ENCODE measurements around the gene ADARB1.
"Not testable (repeated sequence)": the region's sequence is repeated elsewhere in the genome, so short reads cannot be mapped to it uniquely, and the experiment has no call there.

Gene ADARB1

DNA sequence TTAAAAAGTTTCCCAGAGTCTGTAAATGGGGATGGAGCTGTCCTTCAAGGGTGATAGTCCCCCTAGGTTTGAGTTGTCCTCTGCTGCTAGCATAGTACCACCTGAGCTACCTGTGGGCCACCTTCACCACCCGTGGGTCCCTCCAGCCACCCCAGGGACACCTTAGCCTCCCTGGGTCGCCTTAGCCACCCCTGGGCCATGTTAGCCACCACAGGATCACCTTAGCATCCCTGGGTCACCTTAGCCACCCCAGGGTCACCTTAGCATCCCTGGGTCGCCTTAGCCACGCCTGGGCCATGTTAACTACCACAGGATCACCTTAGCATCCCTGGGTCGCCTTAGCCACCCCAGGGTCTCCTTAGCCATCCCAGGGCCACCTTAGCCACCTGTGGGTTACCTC is 67.1 kb downstream of the ADARB1 start:
- Mint-ChIP-seq H3K27ac (no peak overlapping the region), H3K36me3 (peaks cover 10% of the 10 kb centered on the region), H3K4me1 (ENCODE audit: low read depth) (peaks cover 7% of the 10 kb centered on the region), H3K9me3 (ENCODE audit: low read depth) (no peaks in the 10 kb centered on the region), H3K27me3 (no peaks in the 10 kb centered on the region), H3K4me3 (no peak overlapping the region)

DNA sequence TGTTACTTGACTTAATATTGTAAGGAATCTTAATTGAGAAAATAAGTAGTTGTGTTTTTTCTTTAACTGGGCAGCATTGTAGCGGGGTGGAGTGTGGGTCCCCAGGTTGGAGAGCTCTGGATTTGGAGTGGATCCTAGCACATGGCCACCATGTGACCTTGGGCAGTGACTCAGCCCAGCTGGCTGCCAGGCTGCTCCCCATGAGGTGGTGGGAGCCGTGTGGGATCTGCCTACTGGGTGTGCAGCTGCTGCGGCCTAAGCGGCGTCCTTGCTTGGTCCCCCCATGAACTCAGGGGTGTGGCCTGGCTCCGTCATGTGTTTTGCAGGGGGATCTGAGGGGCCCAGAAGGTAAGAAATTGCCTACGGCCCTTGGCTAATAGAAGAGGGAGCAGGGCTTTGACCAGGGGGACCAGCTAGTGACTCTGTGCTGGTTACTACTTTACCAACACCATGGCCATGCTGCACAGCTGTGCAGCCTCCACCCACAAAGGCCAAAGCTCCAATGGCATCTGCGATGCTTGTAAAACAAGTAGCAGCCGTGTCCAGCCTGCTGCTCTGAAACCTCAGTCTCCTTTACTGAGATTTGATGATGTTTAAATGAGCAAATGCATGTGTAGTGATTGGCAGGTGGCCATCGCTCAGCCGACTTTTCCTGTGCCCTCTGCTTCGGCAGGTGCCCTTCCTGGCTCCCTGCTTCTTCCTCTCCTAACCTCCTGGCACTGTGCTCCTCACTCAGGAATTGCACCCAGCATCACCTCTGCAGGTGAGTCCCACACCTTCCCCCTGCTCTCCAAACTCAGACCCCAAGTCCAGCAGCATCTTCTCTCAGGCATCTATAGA is 68.3 kb downstream of the ADARB1 start:
- Mint-ChIP-seq H3K27me3 (no peaks in the 10 kb centered on the region), H3K27ac (no peak overlapping the region), H3K4me3 (no peak overlapping the region), H3K36me3 (peaks cover 10% of the 10 kb centered on the region), H3K9me3 (ENCODE audit: low read depth) (no peaks in the 10 kb centered on the region), H3K4me1 (ENCODE audit: low read depth) (peaks cover 3% of the 10 kb centered on the region)

DNA sequence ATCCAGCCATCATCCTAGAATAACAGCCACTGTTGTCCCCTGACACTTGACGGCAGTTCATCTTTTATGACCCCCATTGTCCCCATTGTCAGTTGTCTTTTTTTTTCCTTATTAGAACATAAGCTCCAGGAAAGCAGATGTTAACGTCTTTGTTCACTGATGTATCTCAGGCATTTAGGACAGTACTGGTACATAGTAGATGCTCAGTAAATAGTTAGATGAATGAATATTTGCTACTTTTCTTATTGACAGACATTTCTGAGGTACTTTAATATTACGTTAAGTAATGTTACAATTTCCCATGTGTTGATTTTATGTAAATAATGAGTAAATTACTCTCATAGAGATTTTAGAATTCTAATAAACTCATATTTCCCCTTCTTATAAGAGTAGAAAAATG is 69.5 kb downstream of the ADARB1 start:
- Mint-ChIP-seq H3K27me3 (no peaks in the 10 kb centered on the region), H3K4me3 (no peak overlapping the region), H3K36me3 (peaks cover 12% of the 10 kb centered on the region), H3K4me1 (ENCODE audit: low read depth) (peaks cover 3% of the 10 kb centered on the region), H3K27ac (no peak overlapping the region), H3K9me3 (ENCODE audit: low read depth) (no peaks in the 10 kb centered on the region)

DNA sequence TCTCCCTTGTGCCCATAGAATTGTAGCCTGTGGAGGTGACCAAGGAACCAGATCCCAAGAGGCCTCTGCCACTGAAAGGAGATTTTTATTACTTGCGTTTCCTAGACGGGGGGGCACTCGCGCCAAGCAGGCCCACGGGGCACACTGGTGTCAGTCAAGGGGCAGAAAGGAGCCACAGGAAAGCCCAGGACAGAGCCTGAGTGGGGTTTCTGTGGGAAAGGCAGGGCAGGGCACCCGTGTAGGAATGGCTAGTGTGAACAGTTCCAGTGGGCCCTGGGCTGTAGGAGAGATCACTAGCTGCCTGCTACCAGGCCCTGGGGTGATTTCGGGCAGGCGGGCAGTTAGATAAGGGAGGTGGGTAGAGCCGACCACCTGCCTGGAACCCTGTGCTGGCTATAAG is 70.8 kb downstream of the ADARB1 start:
- H3K4me1 Mint-ChIP-seq (ENCODE audit: low read depth), result peaks cover 2% of the 10 kb centered on the region
- H3K9me3 Mint-ChIP-seq (ENCODE audit: low read depth), result no peaks in the 10 kb centered on the region
- H3K36me3 Mint-ChIP-seq, result peaks cover 12% of the 10 kb centered on the region
- H3K27ac Mint-ChIP-seq, result no peak overlapping the region
- no peak overlapping the region for H3K4me3 Mint-ChIP-seq
- H3K27me3 Mint-ChIP-seq, result no peaks in the 10 kb centered on the region

DNA sequence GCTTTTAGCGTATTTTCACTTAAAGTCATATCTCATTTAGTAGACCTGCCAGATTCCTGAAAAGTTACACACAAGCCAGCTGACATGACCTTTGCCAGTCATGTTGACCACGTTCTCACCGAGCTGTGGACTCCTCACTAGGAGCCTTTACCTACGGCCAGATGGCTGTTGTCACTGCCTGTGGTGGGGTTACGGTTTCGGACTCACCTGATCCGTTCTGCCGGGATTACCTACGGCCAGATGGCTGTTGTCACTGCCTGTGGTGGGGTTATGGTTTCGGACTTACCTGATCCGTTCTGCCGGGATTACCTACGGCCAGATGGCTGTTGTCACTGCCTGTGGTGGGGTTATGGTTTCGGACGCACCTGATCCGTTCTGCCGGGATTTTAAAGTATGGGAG is 71.5 kb downstream of the ADARB1 start:
- peaks cover 12% of the 10 kb centered on the region for H3K36me3 Mint-ChIP-seq
- not testable (repeated sequence) for H3K27ac Mint-ChIP-seq; H3K9me3 Mint-ChIP-seq (ENCODE audit: low read depth); H3K4me3 Mint-ChIP-seq; H3K4me1 Mint-ChIP-seq (ENCODE audit: low read depth); H3K27me3 Mint-ChIP-seq

DNA sequence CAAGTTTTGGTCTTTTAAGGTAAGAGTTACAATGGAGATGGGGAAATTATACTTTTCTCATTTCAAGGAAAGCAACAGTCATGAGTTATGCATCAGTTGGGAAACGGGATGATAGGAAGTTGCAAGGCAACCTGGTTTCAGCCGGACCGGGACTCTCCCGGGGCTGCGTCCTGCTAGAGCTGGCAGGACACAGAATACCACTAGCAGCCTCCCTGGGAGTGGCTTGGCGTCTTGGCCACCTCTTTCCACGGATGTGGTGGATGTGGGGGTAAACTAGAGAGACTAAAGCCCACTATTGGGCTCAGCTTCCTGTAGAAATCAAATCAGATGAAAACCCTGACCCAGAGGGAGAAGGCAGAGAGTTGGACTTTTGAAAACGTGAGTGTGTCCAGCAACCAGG is 71.9 kb downstream of the ADARB1 start:
- Mint-ChIP-seq H3K4me1 (ENCODE audit: low read depth) (peaks cover 2% of the 10 kb centered on the region), H3K27me3 (no peaks in the 10 kb centered on the region), H3K4me3 (no peak overlapping the region), H3K36me3 (peaks cover 12% of the 10 kb centered on the region), H3K9me3 (ENCODE audit: low read depth) (no peaks in the 10 kb centered on the region), H3K27ac (no peak overlapping the region)

DNA sequence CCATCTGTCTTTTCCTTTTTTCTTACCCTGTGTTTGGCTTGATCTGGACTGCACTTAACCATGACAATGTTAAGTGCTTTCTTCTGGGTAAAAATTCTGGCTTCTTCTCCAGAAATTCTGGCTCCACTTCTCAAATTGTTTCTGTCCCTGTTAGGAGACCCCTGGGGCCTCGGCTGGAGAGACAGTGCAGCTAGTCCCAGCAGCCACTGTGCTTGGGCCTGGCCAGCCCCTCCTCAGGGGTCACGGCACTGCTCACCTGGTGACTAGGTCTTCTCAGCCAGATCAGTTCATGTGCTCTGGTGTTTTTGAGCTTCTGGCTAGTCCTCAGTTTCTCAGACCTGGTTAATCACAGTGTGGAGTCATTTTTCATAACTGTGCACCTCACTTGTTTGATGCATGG is 72.4 kb downstream of the ADARB1 start:
- Mint-ChIP-seq H3K27ac (no peak overlapping the region), H3K4me1 (ENCODE audit: low read depth) (peaks cover 7% of the 10 kb centered on the region), H3K27me3 (no peaks in the 10 kb centered on the region), H3K4me3 (no peak overlapping the region), H3K36me3 (peaks cover 12% of the 10 kb centered on the region), H3K9me3 (ENCODE audit: low read depth) (no peaks in the 10 kb centered on the region)

DNA sequence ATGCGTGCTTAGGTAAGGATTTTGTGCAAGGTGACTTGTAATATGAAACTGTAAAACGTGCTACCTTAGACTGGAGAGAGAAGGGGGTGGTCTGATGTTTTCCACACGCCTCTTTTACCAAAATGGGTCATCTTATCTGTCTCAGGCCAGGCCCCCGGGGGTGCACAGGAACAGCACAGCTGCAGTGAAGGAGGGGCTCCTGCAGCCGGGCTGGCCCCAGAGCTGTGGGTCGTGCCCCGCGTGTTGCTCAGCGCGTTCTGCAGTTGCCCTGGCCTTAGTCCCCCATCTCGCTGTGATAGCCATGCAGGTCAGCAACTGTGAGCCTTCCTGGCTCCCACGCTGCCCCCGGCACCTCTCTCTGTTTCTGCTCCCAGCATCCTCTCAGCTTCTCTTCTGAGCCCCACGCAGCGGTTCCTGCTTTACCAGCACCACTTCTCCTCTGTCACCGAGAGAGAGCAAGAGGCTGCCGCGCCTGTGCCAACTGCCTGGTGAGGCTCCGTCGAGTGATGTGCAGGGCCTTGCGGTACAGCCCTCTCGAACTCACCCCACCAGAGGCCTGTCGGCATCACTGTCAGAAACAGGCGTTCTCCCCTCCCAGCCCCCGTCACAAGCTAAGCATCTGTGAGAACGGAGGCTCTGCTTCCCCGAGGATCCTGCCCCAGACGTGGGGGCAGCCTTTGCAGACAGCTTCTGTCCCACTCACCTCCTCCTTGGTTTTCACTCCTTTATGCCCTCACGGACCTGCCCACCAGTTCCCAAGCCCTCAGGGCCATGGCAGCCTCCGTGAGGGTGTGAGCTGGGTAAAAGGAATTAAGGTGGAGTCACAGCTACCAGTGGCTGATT is 73.3 kb downstream of the ADARB1 start:
- peaks cover 12% of the 10 kb centered on the region for H3K36me3 Mint-ChIP-seq
- H3K4me1 Mint-ChIP-seq (ENCODE audit: low read depth), result peaks cover 15% of the 10 kb centered on the region
- H3K4me3 Mint-ChIP-seq, result no peak overlapping the region
- no peak overlapping the region for H3K27ac Mint-ChIP-seq
- no peaks in the 10 kb centered on the region for H3K27me3 Mint-ChIP-seq
- H3K9me3 Mint-ChIP-seq (ENCODE audit: low read depth), result no peaks in the 10 kb centered on the region

DNA sequence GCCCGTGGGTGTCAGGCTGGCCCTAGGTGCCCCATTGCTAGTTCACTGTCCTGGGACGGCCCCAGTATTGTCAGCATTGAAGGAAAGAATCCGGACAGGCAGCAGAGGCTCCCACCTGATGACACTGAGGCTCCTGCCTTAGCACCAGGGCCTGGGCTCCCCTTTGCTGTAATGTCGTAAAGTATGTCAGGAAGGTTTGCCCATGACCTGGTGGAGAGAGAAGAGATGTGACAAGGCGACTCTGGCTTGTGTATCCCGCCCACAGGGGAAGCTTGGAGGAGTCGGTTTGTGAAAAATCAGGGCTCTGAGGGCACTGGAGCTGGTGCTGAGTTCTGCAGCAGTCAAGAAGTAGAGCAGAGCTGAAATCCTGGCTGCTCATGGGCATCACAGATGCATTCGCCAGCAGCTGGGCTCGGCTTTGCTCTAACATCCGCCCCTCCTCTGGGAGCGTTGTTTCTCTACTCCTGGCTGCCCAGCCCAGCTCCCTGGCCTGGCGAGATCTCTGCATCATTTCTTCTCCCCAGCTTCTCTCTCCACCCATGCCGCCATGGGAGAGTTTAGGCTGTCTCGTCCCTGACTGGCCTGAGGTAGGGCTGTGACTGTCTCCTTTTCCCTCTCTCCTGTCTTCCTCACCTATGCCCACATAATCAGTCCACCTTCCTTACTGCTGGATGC is 74.1 kb downstream of the ADARB1 start:
- no peak overlapping the region for H3K4me3 Mint-ChIP-seq
- H3K36me3 Mint-ChIP-seq, result peaks cover 9% of the 10 kb centered on the region
- H3K4me1 Mint-ChIP-seq (ENCODE audit: low read depth), result peaks cover 22% of the 10 kb centered on the region
- H3K9me3 Mint-ChIP-seq (ENCODE audit: low read depth), result no peaks in the 10 kb centered on the region
- H3K27me3 Mint-ChIP-seq, result no peaks in the 10 kb centered on the region
- H3K27ac Mint-ChIP-seq, result no peak overlapping the region

DNA sequence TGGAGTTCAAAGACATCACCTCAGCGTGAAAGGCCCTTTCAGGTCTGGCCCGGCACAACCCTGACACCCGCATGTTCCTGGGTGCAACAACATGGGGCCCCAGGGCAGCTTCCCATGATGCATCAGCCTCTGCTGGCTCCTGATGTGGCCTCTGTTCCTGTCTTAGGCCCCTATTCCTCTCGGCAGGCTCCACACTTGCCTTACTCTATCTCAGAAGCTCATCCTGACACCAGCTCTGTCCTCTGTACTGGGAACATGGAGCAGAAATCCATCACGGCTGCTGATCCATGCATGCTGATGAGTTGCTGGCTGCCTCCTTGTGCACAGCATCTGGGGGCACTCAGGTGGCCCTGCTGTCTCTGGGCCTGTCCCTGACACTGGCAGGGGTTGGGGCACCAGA is 74.6 kb downstream of the ADARB1 start:
- H3K27ac Mint-ChIP-seq, result no peak overlapping the region
- no peaks in the 10 kb centered on the region for H3K9me3 Mint-ChIP-seq (ENCODE audit: low read depth)
- no peak overlapping the region for H3K4me3 Mint-ChIP-seq
- no peaks in the 10 kb centered on the region for H3K27me3 Mint-ChIP-seq
- H3K4me1 Mint-ChIP-seq (ENCODE audit: low read depth), result peaks cover 28% of the 10 kb centered on the region
- peaks cover 5% of the 10 kb centered on the region for H3K36me3 Mint-ChIP-seq

DNA sequence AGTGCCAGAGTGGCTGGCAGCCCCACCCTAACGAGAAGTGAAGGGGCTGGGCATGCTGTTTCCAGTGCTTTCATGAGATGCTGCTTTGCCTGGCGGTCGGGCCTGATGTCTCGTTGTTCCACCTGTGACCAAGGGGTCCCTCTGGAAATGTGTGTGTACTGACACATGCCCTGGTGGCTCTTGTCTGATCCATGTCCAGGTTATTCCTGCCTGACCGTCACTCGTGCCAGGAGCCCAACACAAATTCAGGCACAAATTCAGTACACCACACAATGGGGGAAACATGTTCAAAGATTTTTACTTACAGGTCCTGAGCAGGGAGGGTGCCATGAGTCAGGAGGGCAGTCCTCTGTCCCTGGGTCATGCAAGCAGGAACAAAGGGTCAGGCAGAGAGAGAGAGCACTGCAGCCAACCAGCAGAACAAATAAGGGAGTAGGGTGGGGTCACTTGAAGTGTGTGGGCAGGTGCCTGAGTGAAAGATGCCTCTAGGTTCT is 76.3 kb downstream of the ADARB1 start:
- H3K4me1 Mint-ChIP-seq (ENCODE audit: low read depth), result peaks cover 43% of the 10 kb centered on the region
- peaks cover 2% of the 10 kb centered on the region for H3K36me3 Mint-ChIP-seq
- no peak overlapping the region for H3K27ac Mint-ChIP-seq
- no peaks in the 10 kb centered on the region for H3K27me3 Mint-ChIP-seq
- H3K9me3 Mint-ChIP-seq (ENCODE audit: low read depth), result no peaks in the 10 kb centered on the region
- H3K4me3 Mint-ChIP-seq, result no peak overlapping the region

DNA sequence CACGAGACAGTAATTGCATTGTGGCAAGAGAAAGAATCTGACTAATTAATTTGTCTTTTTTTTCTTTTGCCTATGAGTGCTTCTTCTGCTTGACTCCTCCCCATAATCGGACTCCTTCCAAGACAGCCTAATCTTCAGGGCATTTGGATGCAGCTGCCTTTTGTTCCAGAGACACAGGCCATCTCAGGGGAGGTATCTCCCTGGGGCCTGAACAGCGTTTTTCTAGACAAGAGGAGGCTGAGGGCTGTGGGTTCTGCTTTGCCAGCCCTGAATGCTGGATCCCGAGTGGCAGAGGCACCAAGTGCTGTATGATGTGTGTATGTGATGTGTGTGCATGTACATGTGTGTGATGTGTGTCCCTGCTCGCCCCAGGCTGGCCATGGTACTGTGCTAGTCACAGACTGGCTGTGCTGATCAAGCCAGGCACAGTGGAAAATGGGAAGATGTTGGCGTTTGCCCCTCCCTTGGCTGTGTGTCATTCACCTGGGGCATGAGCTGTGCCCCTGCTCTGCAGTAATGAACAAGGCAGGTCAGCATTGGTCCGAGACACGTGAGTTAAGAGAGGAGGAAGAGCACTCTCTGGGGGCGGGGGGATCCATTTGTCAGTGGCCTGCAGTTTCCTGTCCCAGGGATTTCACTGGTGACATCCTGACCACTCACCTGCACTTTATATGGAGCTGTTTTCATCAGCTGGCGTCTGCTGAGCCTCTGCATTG is 77.2 kb downstream of the ADARB1 start:
- Mint-ChIP-seq H3K36me3 (peaks cover 2% of the 10 kb centered on the region), H3K9me3 (ENCODE audit: low read depth) (no peaks in the 10 kb centered on the region), H3K27ac (peak overlapping the region; percentile 79), H3K4me1 (ENCODE audit: low read depth) (peaks cover 43% of the 10 kb centered on the region), H3K4me3 (peak overlapping the region; percentile 77), H3K27me3 (no peaks in the 10 kb centered on the region)

DNA sequence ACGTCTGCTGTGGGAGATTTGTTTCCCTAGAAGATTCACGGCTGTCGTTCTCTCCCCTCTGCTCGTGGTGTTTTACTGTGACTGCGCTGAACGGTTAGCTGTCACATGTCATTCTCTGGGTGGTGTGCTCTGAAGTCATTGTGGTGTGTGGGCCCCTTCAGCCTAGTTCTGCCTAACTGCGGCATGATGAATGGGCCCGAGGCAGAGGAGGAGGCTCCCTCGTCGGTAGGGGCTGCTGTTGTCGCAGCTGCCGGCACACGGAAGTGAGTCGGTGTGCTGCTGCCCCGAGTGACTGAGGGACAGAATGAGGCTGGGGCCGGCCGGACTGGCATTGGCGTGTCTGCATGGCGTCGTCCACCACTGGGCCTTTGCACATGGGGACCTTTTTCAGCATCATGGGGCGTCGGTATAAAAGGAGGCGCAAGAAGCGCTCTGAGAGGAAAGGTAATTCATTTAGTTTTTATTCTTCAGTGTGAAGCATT is 77.9 kb downstream of the ADARB1 start:
- H3K9me3 Mint-ChIP-seq (ENCODE audit: low read depth), result no peaks in the 10 kb centered on the region
- H3K27me3 Mint-ChIP-seq, result no peaks in the 10 kb centered on the region
- H3K36me3 Mint-ChIP-seq, result peaks cover 5% of the 10 kb centered on the region
- peak overlapping the region; percentile 77 for H3K4me3 Mint-ChIP-seq
- peaks cover 43% of the 10 kb centered on the region for H3K4me1 Mint-ChIP-seq (ENCODE audit: low read depth)
- H3K27ac Mint-ChIP-seq, result peak overlapping the region; percentile 79
